WERI-Rb-1 (cell line): Measurements from ENCODE around the gene HDAC4.

Experiments used
- DNase-seq: peaks from one replicate; pipeline ENCODE4 v3.0.0-alpha.2; 2020
- H3K27ac ChIP-seq: fragments of 250-450 bp; sonication (Bioruptor Pico); 2 replicates; pipeline ENCODE4 v1.5.1; 2020; ENCODE audit warnings: mild to moderate bottlenecking, moderate library complexity
- H3K27me3 ChIP-seq: fragments of 250-450 bp; sonication (Bioruptor Pico); 2 replicates; pipeline ENCODE4 v1.5.1; 2021; ENCODE audit warnings: mild to moderate bottlenecking, low read depth, moderate library complexity; ENCODE audit not compliant: insufficient read depth, severe bottlenecking
- H3K36me3 ChIP-seq: fragments of 250-450 bp; sonication (Bioruptor Pico); 2 replicates; pipeline ENCODE4 v1.5.1; 2020; ENCODE audit warnings: mild to moderate bottlenecking, moderate library complexity
- H3K4me3 ChIP-seq: 2 replicates; pipeline ENCODE4 v1.5.1; 2011; ENCODE audit warnings: low read depth, mild to moderate bottlenecking, control low read depth, low read length
- H3K9me3 ChIP-seq: fragments of 250-450 bp; sonication (Bioruptor Pico); 2 replicates; pipeline ENCODE4 v1.5.1; 2021; ENCODE audit warnings: mild to moderate bottlenecking, moderate library complexity; ENCODE audit not compliant: severe bottlenecking
- CTCF ChIP-seq: IDR thresholded peaks from 2 replicates; pipeline ENCODE4 v1.5.1; 2011; ENCODE audit warnings: low read depth, mild to moderate bottlenecking, control low read depth, inconsistent platforms, low read length

Gene HDAC4

DNA sequence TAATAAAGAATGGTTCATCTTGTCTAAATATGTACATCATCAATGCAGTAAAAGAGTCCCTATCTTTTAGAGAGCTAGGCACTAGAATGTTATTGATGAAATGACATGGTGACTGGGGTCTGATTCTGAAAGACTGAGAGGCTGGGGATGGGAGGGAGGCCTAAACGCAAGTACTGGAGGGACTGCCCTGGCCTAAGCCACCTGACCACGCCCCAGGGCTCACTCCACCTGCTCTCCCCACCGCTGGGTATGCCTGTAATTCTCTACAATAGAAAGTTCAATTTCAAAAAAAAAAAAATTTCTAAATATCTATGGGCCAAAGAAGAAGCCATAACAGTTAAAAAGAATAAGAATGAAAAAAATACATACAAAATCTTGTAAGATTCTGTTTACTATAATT lies 194.0 kb downstream of the HDAC4 start:
- no peaks in the 10 kb centered on the region for H3K27me3 ChIP-seq
- DNase-seq: no peak
- H3K36me3 ChIP-seq: no peaks in the 10 kb centered on the region
- no peaks in the 10 kb centered on the region for H3K9me3 ChIP-seq
- H3K27ac ChIP-seq: no peak overlapping the region
- no peak for TF ChIP-seq CTCF
- H3K4me3 ChIP-seq: no peak overlapping the region

- TF ChIP-seq CTCF: no peak
- Histone ChIP-seq H3K4me3 (no peak overlapping the region), H3K36me3 (no peaks in the 10 kb centered on the region), H3K9me3 (no peaks in the 10 kb centered on the region), H3K27ac (no peak overlapping the region), H3K27me3 (no peaks in the 10 kb centered on the region)
- no peak for DNase-seq
Measured at GRCh38 chr2:239206042-239206441, 194.8 kb downstream of the HDAC4 start.

GRCh38 chr2:239204876-239205468 lies 195.8 kb downstream of the HDAC4 start:
- no peaks in the 10 kb centered on the region for H3K9me3 ChIP-seq
- TF ChIP-seq CTCF: no peak
- no peak for DNase-seq
- H3K27me3 ChIP-seq: no peaks in the 10 kb centered on the region
- no peaks in the 10 kb centered on the region for H3K36me3 ChIP-seq
- H3K27ac ChIP-seq: no peak overlapping the region
- H3K4me3 ChIP-seq: no peak overlapping the region

GRCh38 chr2:239204136-239204875 lies 196.5 kb downstream of the HDAC4 start:
- H3K27me3 ChIP-seq: no peaks in the 10 kb centered on the region
- no peaks in the 10 kb centered on the region for H3K9me3 ChIP-seq
- no peak overlapping the region for H3K27ac ChIP-seq
- H3K36me3 ChIP-seq: no peaks in the 10 kb centered on the region
- no peak overlapping the region for H3K4me3 ChIP-seq
- no peak for TF ChIP-seq CTCF
- no peak for DNase-seq

DNA sequence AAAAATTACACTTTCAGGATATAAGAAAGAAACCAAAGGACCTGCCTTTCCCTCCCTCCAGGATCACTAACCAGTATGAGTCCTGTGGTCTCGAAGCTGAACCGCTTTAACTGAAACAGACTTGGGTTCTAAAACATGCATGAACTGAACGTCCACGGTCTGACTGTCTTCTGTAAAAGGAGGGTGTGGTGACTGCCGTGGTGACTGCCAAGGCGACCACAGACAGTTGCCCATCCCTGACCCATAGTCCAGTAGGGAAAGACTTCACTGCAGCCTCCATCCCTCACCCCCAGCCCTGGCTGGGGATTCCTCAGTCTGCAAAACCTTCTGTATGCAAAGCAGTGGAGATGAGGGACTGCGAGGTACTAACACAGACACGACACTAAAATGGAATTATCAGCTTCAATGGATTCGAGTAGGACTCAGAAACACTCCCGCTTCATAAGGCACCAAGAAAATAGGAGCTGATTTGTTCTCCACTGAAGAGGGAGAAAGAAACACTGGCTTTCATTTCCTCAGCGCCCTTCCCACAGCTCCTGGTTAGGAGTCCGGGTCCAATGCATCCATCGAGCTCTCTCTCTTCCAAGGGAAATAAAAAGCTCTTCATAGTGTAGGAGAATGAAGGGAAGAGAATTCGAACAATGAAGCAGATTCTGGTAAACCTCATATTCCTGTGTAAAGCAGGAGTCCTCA lies 197.2 kb downstream of the HDAC4 start:
- no peak overlapping the region for H3K4me3 ChIP-seq
- no peak for TF ChIP-seq CTCF
- no peaks in the 10 kb centered on the region for H3K27me3 ChIP-seq
- DNase-seq: no peak
- H3K9me3 ChIP-seq: no peaks in the 10 kb centered on the region
- H3K27ac ChIP-seq: no peak overlapping the region
- no peaks in the 10 kb centered on the region for H3K36me3 ChIP-seq
